ENCODE data around the gene CCDC87.

CCDC87 gene

GRCh38 chr11:66639066-66639813 is 46.4 kb upstream of the CCDC87 start:
- H4K20me1 ChIP-seq (ENCODE audit: insufficient read depth, low read length): peaks cover 58% of the 10 kb centered on the region

GRCh38 chr11:66638177-66639065 is 45.6 kb upstream of the CCDC87 start, which contains the start of gene RBM4:
Gene RBM4, plus strand, starts transcription at chr11:66638703. Its CDS starts 1,009 bp downstream, at chr11:66639712.
- Histone ChIP-seq H3K9me3 (ENCODE audit: insufficient read depth, low read length) (no peaks in the 10 kb centered on the region), H3K36me3 (replicated peaks; ENCODE audit: low read depth, low read length) (peaks cover 58% of the 10 kb centered on the region), H3K9ac (ENCODE audit: low read length) (peak within 1 kb of the TSS; percentile 83), H3K4me2 (ENCODE audit: low read length) (peak within 1 kb of the TSS; percentile 86), H4K20me1 (ENCODE audit: insufficient read depth, low read length) (peaks cover 50% of the 10 kb centered on the region), H3K27ac (ENCODE audit: low read length) (peak within 1 kb of the TSS; percentile 65), H3K27me3 (ENCODE audit: low read depth, low read length) (no peaks in the 10 kb centered on the region), H3K4me1 (ENCODE audit: low read length) (peaks cover 42% of the 10 kb centered on the region), H2AFZ (ENCODE audit: low read depth, low read length) (no peak within 1 kb of the TSS), H3K4me3 (ENCODE audit: low read length) (peak within 1 kb of the TSS; percentile 90), H3K79me2 (ENCODE audit: low read length) (peaks cover 97% of the 10 kb centered on the region)
- TF ChIP-seq, protein P1, sequence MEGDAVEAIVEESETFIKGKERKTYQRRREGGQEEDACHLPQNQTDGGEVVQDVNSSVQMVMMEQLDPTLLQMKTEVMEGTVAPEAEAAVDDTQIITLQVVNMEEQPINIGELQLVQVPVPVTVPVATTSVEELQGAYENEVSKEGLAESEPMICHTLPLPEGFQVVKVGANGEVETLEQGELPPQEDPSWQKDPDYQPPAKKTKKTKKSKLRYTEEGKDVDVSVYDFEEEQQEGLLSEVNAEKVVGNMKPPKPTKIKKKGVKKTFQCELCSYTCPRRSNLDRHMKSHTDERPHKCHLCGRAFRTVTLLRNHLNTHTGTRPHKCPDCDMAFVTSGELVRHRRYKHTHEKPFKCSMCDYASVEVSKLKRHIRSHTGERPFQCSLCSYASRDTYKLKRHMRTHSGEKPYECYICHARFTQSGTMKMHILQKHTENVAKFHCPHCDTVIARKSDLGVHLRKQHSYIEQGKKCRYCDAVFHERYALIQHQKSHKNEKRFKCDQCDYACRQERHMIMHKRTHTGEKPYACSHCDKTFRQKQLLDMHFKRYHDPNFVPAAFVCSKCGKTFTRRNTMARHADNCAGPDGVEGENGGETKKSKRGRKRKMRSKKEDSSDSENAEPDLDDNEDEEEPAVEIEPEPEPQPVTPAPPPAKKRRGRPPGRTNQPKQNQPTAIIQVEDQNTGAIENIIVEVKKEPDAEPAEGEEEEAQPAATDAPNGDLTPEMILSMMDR (IDR thresholded peaks at IDR 0.05; ENCODE audit: low read depth, low read length): peak; percentile 31
- TF ChIP-seq EZH2phosphoT487 (IDR thresholded peaks at IDR 0.05; ENCODE audit: low read depth): no peak

More at GRCh38 chr11:66639066-66639813, 46.4 kb upstream of the CCDC87 start:
- H3K9me3 ChIP-seq (ENCODE audit: insufficient read depth, low read length): no peaks in the 10 kb centered on the region
- peaks cover 97% of the 10 kb centered on the region for H3K79me2 ChIP-seq (ENCODE audit: low read length)
- H2AFZ ChIP-seq (ENCODE audit: low read depth, low read length): no peak overlapping the region
- H3K27ac ChIP-seq (ENCODE audit: low read length): peak overlapping the region; percentile 65
- TF ChIP-seq, protein P1 (IDR thresholded peaks at IDR 0.05; ENCODE audit: low read depth, low read length): no peak
- TF ChIP-seq EZH2phosphoT487 (IDR thresholded peaks at IDR 0.05; ENCODE audit: low read depth): no peak
- H3K9ac ChIP-seq (ENCODE audit: low read length): peak overlapping the region; percentile 83
- H3K4me1 ChIP-seq (ENCODE audit: low read length): peaks cover 42% of the 10 kb centered on the region
- H3K4me3 ChIP-seq (ENCODE audit: low read length): peak overlapping the region; percentile 90
- peaks cover 61% of the 10 kb centered on the region for H3K36me3 ChIP-seq (replicated peaks; ENCODE audit: low read depth, low read length)
- H3K27me3 ChIP-seq (ENCODE audit: low read depth, low read length): no peaks in the 10 kb centered on the region
- H3K4me2 ChIP-seq (ENCODE audit: low read length): peak overlapping the region; percentile 86

DNA sequence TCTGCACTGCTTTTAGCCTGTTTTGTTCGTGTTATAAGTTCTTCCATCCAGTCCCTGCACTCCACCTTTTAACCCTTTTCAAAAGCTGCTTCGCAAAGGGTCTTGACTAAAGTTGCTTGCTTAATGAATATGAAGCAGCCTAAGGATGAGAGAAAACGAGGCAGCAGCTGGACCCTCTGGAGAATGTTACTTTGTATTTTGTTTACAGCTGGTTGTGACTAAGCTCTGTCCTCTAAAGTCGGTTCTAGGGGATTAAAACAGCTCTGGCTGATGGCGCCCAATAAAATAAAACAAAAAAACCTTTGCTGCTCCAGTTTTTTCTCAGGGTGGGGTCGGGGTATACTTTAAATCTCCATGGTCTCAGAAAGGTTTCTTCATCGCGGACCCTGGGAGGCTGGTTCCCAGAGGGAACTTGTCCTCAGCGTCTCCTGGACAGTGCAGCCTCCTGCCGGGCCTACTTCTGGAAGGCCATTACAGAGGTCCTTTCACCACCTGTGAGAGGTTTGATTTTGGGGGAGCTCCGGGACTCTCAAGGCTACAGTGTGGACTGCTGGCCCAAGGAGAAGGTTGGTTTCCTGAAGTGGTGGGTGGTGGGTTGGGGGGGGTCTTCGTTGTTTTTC is 44.8 kb upstream of the CCDC87 start:
- Histone ChIP-seq H3K27me3 (ENCODE audit: low read depth, low read length) (no peaks in the 10 kb centered on the region), H3K4me3 (ENCODE audit: low read length) (peak overlapping the region; percentile 77), H3K4me2 (ENCODE audit: low read length) (peak overlapping the region; percentile 85), H3K27ac (ENCODE audit: low read length) (peak overlapping the region; percentile 51), H3K9ac (ENCODE audit: low read length) (peak overlapping the region; percentile 71), H4K20me1 (ENCODE audit: insufficient read depth, low read length) (peaks cover 42% of the 10 kb centered on the region), H3K9me3 (ENCODE audit: insufficient read depth, low read length) (no peaks in the 10 kb centered on the region), H3K36me3 (replicated peaks; ENCODE audit: low read depth, low read length) (peaks cover 58% of the 10 kb centered on the region), H2AFZ (ENCODE audit: low read depth, low read length) (no peak overlapping the region), H3K4me1 (ENCODE audit: low read length) (peaks cover 42% of the 10 kb centered on the region), H3K79me2 (ENCODE audit: low read length) (peaks cover 97% of the 10 kb centered on the region)
- TF ChIP-seq, protein P1 (IDR thresholded peaks at IDR 0.05; ENCODE audit: low read depth, low read length): no peak
- TF ChIP-seq EZH2phosphoT487 (IDR thresholded peaks at IDR 0.05; ENCODE audit: low read depth): no peak

All from OCI-LY3 (cell line).